HEK293 (cell line): ENCODE measurements around the gene LGR5.

Experiments
- CTCF ChIA-PET: fragments of 350-600 bp; formaldehyde crosslinking; extraction: SDS; loops from one replicate; lab custom pipeline; 2021; ENCODE audit warnings: antibody characterized with exemption; lab: Yijun Ruan, JAX
- POLR2A ChIA-PET: fragments of 300-600 bp; formaldehyde crosslinking; extraction: SDS; loops from one replicate; lab custom pipeline; 2020; ENCODE audit warnings: antibody characterized with exemption, inconsistent platforms; lab: Yijun Ruan, JAX
- H3K27ac ChIP-seq: fragments of 200-500 bp; sonication (Bioruptor generic); 2 replicates; pipeline ENCODE4 v1.5.1; 2014; ENCODE audit warnings: low read depth, low read length, control low read depth, inconsistent platforms; ENCODE audit errors: extremely low read depth
- H3K36me3 ChIP-seq, 2 experiments: fragments of 200-500 bp in 1 of 2; sonication (Bioruptor generic) in 1 of 2; 1 replicate in 1 of 2; 2 replicates in 1 of 2; pipeline ENCODE4 v1.5.1; 2014 to 2017; ENCODE audit warnings: inconsistent platforms in 2 of 2, low read length in 2 of 2; ENCODE audit not compliant: control insufficient read depth in 2 of 2, insufficient read depth in 1 of 2
- H3K4me1 ChIP-seq: fragments of 200-500 bp; sonication (Bioruptor generic); 2 replicates; pipeline ENCODE4 v1.5.1; 2014; ENCODE audit warnings: mild to moderate bottlenecking, low read length, inconsistent platforms; ENCODE audit not compliant: control insufficient read depth, insufficient read depth
- H3K4me3 ChIP-seq: 2 replicates; pipeline ENCODE4 v1.5.1; 2011; ENCODE audit warnings: low read depth, mild to moderate bottlenecking, control low read depth, low read length, moderate library complexity
- H3K9me3 ChIP-seq: fragments of 200-500 bp; sonication (Bioruptor generic); 2 replicates; pipeline ENCODE4 v1.5.1; 2014; ENCODE audit warnings: low read depth, low read length, inconsistent platforms; ENCODE audit not compliant: control insufficient read depth, insufficient read depth
- CTCF ChIP-seq: fragments of 450-650 bp; formaldehyde crosslinking; IDR thresholded peaks from 2 replicates; pipeline ENCODE4 v1.5.1; 2016; ENCODE audit warnings: missing biosample characterization, missing genetic modification characterization
- IKZF3 ChIP-seq: fragments of 450-650 bp; IDR thresholded peaks from 2 replicates; pipeline ENCODE4 v1.5.0; 2018; ENCODE audit warnings: missing biosample characterization, mild to moderate bottlenecking, missing genetic modification characterization, moderate library complexity
- INSM2 ChIP-seq: fragments of 450-650 bp; formaldehyde crosslinking; IDR thresholded peaks from 2 replicates; pipeline ENCODE4 v1.5.1; 2016; ENCODE audit warnings: missing biosample characterization, missing genetic modification characterization
- PRDM4 ChIP-seq: fragments of 450-650 bp; formaldehyde crosslinking; IDR thresholded peaks from 2 replicates; pipeline ENCODE4 v1.5.1; 2017; ENCODE audit warnings: missing biosample characterization, missing genetic modification characterization
- SALL2 ChIP-seq: fragments of 450-650 bp; formaldehyde crosslinking; IDR thresholded peaks from 2 replicates; pipeline ENCODE4 v1.5.0; 2017; ENCODE audit warnings: missing biosample characterization, mild to moderate bottlenecking, missing genetic modification characterization, borderline replicate concordance
- TCF7L2 ChIP-seq: IDR thresholded peaks from 2 replicates; pipeline ENCODE4 v1.6.1; 2011; ENCODE audit warnings: low read depth, mild to moderate bottlenecking, inconsistent platforms, low read length, moderate library complexity, borderline replicate concordance
- ZBTB1 ChIP-seq: fragments of 450-650 bp; formaldehyde crosslinking; IDR thresholded peaks from 2 replicates; pipeline ENCODE4 v1.5.1; 2016; ENCODE audit warnings: missing biosample characterization, missing genetic modification characterization
- ZBTB20 ChIP-seq: fragments of 450-650 bp; formaldehyde crosslinking; IDR thresholded peaks from 2 replicates; pipeline ENCODE4 v1.5.1; 2016; ENCODE audit warnings: missing biosample characterization, missing genetic modification characterization
- ZBTB21 ChIP-seq: fragments of 450-650 bp; formaldehyde crosslinking; IDR thresholded peaks from 2 replicates; pipeline ENCODE4 v1.5.1; 2017; ENCODE audit warnings: missing biosample characterization, missing genetic modification characterization
- ZBTB26 ChIP-seq: fragments of 450-650 bp; formaldehyde crosslinking; optimal IDR thresholded peaks from 2 replicates; pipeline ENCODE3; 2016; ENCODE audit warnings: missing biosample characterization, mild to moderate bottlenecking, missing genetic modification characterization
- ZEB2 ChIP-seq: fragments of 450-650 bp; formaldehyde crosslinking; IDR thresholded peaks from 2 replicates; pipeline ENCODE4 v1.5.1; 2016; ENCODE audit warnings: missing biosample characterization, missing genetic modification characterization
- ZNF16 ChIP-seq: fragments of 450-650 bp; formaldehyde crosslinking; IDR thresholded peaks from 2 replicates; pipeline ENCODE4 v1.5.1; 2016; ENCODE audit warnings: low read depth, missing biosample characterization, missing genetic modification characterization
- ZNF211 ChIP-seq: fragments of 450-650 bp; formaldehyde crosslinking; IDR thresholded peaks from 2 replicates; pipeline ENCODE4 v1.5.1; 2016; ENCODE audit warnings: low read depth, missing biosample characterization, missing genetic modification characterization
- ZNF221 ChIP-seq: fragments of 450-650 bp; formaldehyde crosslinking; IDR thresholded peaks from 2 replicates; pipeline ENCODE4 v1.5.1; 2017; ENCODE audit warnings: missing biosample characterization, missing genetic modification characterization, borderline replicate concordance
- ZNF24 ChIP-seq: fragments of 450-650 bp; formaldehyde crosslinking; IDR thresholded peaks from 2 replicates; pipeline ENCODE4 v1.5.1; 2016; ENCODE audit warnings: missing biosample characterization, missing genetic modification characterization
- ZNF416 ChIP-seq: fragments of 450-650 bp; formaldehyde crosslinking; IDR thresholded peaks from 2 replicates; pipeline ENCODE4 v1.5.1; 2016; ENCODE audit warnings: missing biosample characterization, missing genetic modification characterization
- ZNF423 ChIP-seq: fragments of 450-650 bp; formaldehyde crosslinking; IDR thresholded peaks from 2 replicates; pipeline ENCODE4 v1.5.1; 2016; ENCODE audit warnings: missing biosample characterization, missing genetic modification characterization
- ZNF600 ChIP-seq: fragments of 450-650 bp; formaldehyde crosslinking; IDR thresholded peaks from 2 replicates; pipeline ENCODE4 v1.5.1; 2016; ENCODE audit warnings: missing biosample characterization, missing genetic modification characterization
- ZNF692 ChIP-seq: fragments of 450-650 bp; formaldehyde crosslinking; IDR thresholded peaks from 2 replicates; pipeline ENCODE4 v1.5.1; 2016; ENCODE audit warnings: missing biosample characterization, missing genetic modification characterization
- ZSCAN23 ChIP-seq: fragments of 450-650 bp; formaldehyde crosslinking; IDR thresholded peaks from 2 replicates; pipeline ENCODE4 v1.5.1; 2016; ENCODE audit warnings: missing biosample characterization, missing genetic modification characterization

Gene LGR5

GRCh38 chr12:71524626-71525025 lies 85.0 kb downstream of the LGR5 start:
- H3K4me1 ChIP-seq: no peaks in the 10 kb centered on the region; the same call in 1 of the 2 replicates
- TF ChIP-seq ZBTB26 (tag by site-specific recombination) (no peak), ZNF600 (tag by site-specific recombination) (no peak), ZNF692 (tag by site-specific recombination) (no peak), ZEB2 (tag by site-specific recombination) (no peak), ZBTB1 (tag by site-specific recombination) (no peak), CTCF (no peak), ZBTB21 (tag by site-specific recombination) (no peak), ZSCAN23 (tag by site-specific recombination) (no peak), SALL2 (no peak), TCF7L2 (no peak), ZNF221 (tag by site-specific recombination) (no peak), ZNF416 (tag by site-specific recombination) (no peak), ZNF211 (tag by site-specific recombination) (no peak), ZNF24 (no peak), ZBTB20 (tag by site-specific recombination) (no peak), ZNF16 (tag by site-specific recombination) (no peak), INSM2 (tag by site-specific recombination) (no peak), ZNF423 (tag by site-specific recombination) (no peak), IKZF3 (tag by site-specific recombination) (no peak), PRDM4 (tag by site-specific recombination) (no peak)
- TF ChIP-seq, all 188 proteins: peak for 0
- ChIA-PET POLR2A (no interaction called here), CTCF (interaction anchor here (0.6 kb wide), 1 partner anchor 108 kb away, joined by 3 read pairs; no protein-coding TSS in a partner anchor)
- Histone ChIP-seq H3K36me3 (no peaks in the 10 kb centered on the region), H3K9me3 (no peaks in the 10 kb centered on the region), H3K27ac (no peak overlapping the region), H3K4me3 (no peak overlapping the region)
